Karpas-422 (cell line): ENCODE measurements around the gene SMG6. TPM values are rescaled to one million over a fixed set of nuclear protein-coding genes. Genes with fewer than 3 reads are reported as not detected.
"Not testable (repeated sequence)": the region's sequence is repeated elsewhere in the genome, so short reads cannot be mapped to it uniquely, and the experiment has no call there.

Source experiments
- DNase-seq: peaks from one replicate; pipeline ENCODE4 v3.0.0-alpha.2; 2015
- H2AFZ ChIP-seq: fragments of 200-600 bp; sonication (generic); 2 replicates; pipeline ENCODE4 v1.6.1; 2014; ENCODE audit warnings: antibody characterized with exemption, low read length, mixed read lengths
- H3K27ac ChIP-seq: fragments of 200-600 bp; sonication (generic); 2 replicates; pipeline ENCODE4 v1.5.1; 2014; ENCODE audit warnings: mild to moderate bottlenecking, low read length, moderate library complexity
- H3K27me3 ChIP-seq: fragments of 200-600 bp; sonication (generic); 2 replicates; pipeline ENCODE4 v1.6.1; 2014; ENCODE audit warnings: low read length, mixed read lengths
- H3K36me3 ChIP-seq: fragments of 200-600 bp; sonication (generic); 2 replicates; pipeline ENCODE4 v1.6.1; 2014; ENCODE audit warnings: low read length, mixed read lengths; ENCODE audit not compliant: insufficient read depth
- H3K4me1 ChIP-seq: fragments of 200-600 bp; sonication (generic); 2 replicates; pipeline ENCODE4 v1.6.1; 2014; ENCODE audit warnings: mild to moderate bottlenecking, low read length, mixed read lengths
- H3K4me2 ChIP-seq: fragments of 200-600 bp; sonication (generic); 2 replicates; pipeline ENCODE4 v1.6.1; 2014; ENCODE audit warnings: low read length, low read depth, mild to moderate bottlenecking; ENCODE audit not compliant: poor library complexity, severe bottlenecking
- H3K4me3 ChIP-seq: fragments of 200-600 bp; sonication (generic); 2 replicates; pipeline ENCODE4 v1.5.1; 2014; ENCODE audit warnings: mild to moderate bottlenecking, antibody characterized with exemption, low read length, mixed read lengths
- H3K79me2 ChIP-seq: fragments of 200-600 bp; sonication (generic); 2 replicates; pipeline ENCODE4 v1.6.1; 2014; ENCODE audit warnings: mild to moderate bottlenecking, low read length, mixed read lengths
- H3K9ac ChIP-seq: fragments of 200-600 bp; sonication (generic); 2 replicates; pipeline ENCODE4 v1.6.0; 2014; ENCODE audit warnings: low read length
- H3K9me2 ChIP-seq: fragments of 200-600 bp; sonication (generic), shearing (Covaris generic); replicated peaks from 2 replicates; pipeline ENCODE4 v1.6.0; 2014; ENCODE audit warnings: mild to moderate bottlenecking, low read length, moderate library complexity; ENCODE audit not compliant: insufficient read depth
- H3K9me3 ChIP-seq: fragments of 300-700, 200-600 bp; sonication (generic); 2 replicates; pipeline ENCODE4 v1.6.1; 2014; ENCODE audit warnings: low read length, mixed read lengths
- H4K20me1 ChIP-seq: fragments of 200-600 bp; sonication (generic); 2 replicates; pipeline ENCODE4 v1.6.1; 2014; ENCODE audit warnings: mild to moderate bottlenecking, antibody characterized with exemption, low read length, low read depth; ENCODE audit not compliant: insufficient read depth
- total RNA-seq: library from RNA; depleted of rRNA; stranded (reverse); fragments of >200 nt; shearing (Covaris generic); gene quantifications from 2 replicates; pipeline ENCODE4 v1.2.3, GENCODE V29; 2014; ENCODE audit warnings: low replicate concordance

Gene SMG6
- total RNA-seq, 1 experiment from 2014 or later: 10.2 TPM

- Histone ChIP-seq H3K9ac (no peak overlapping the region), H2AFZ (no peak overlapping the region), H3K27ac (no peak overlapping the region), H3K4me1 (no peaks in the 10 kb centered on the region), H3K4me2 (no peak overlapping the region), H3K9me2 (no peaks in the 10 kb centered on the region), H3K9me3 (no peaks in the 10 kb centered on the region), H3K36me3 (no peaks in the 10 kb centered on the region), H4K20me1 (no peaks in the 10 kb centered on the region), H3K79me2 (no peaks in the 10 kb centered on the region), H3K27me3 (no peaks in the 10 kb centered on the region), H3K4me3 (no peak overlapping the region)
- DNase-seq: no peak
These were observed 152.8 kb downstream of the SMG6 start for GRCh38 chr17:2150806-2151205.

- Histone ChIP-seq H3K27me3 (no peaks in the 10 kb centered on the region), H3K79me2 (no peaks in the 10 kb centered on the region)
These were observed 153.7 kb downstream of the SMG6 start for GRCh38 chr17:2149934-2150333.

GRCh38 chr17:2146132-2146871 lies 157.3 kb downstream of the SMG6 start:
- Histone ChIP-seq H3K9ac (no peak overlapping the region), H3K27ac (no peak overlapping the region)

More at GRCh38 chr17:2149934-2150333, 153.7 kb downstream of the SMG6 start:
- H2AFZ ChIP-seq: no peak overlapping the region
- H3K9me2 ChIP-seq: no peaks in the 10 kb centered on the region
- H3K9me3 ChIP-seq: no peaks in the 10 kb centered on the region
- no peak for DNase-seq
- no peak overlapping the region for H3K4me3 ChIP-seq
- H3K36me3 ChIP-seq: no peaks in the 10 kb centered on the region
- no peaks in the 10 kb centered on the region for H4K20me1 ChIP-seq
- H3K4me1 ChIP-seq: no peaks in the 10 kb centered on the region
- H3K9ac ChIP-seq: no peak overlapping the region
- no peak overlapping the region for H3K27ac ChIP-seq
- no peak overlapping the region for H3K4me2 ChIP-seq

GRCh38 chr17:2144701-2145100 lies 158.9 kb downstream of the SMG6 start:
- H3K4me2 ChIP-seq: no peak overlapping the region
- no peaks in the 10 kb centered on the region for H3K9me3 ChIP-seq
- no peak overlapping the region for H3K9ac ChIP-seq
- no peaks in the 10 kb centered on the region for H3K27me3 ChIP-seq
- H3K79me2 ChIP-seq: no peaks in the 10 kb centered on the region
- H2AFZ ChIP-seq: no peak overlapping the region
- no peaks in the 10 kb centered on the region for H3K9me2 ChIP-seq
- H4K20me1 ChIP-seq: no peaks in the 10 kb centered on the region
- no peak overlapping the region for H3K4me3 ChIP-seq
- no peaks in the 10 kb centered on the region for H3K36me3 ChIP-seq
- no peaks in the 10 kb centered on the region for H3K4me1 ChIP-seq
- no peak for DNase-seq
- H3K27ac ChIP-seq: no peak overlapping the region

More at GRCh38 chr17:2146132-2146871, 157.3 kb downstream of the SMG6 start:
- Histone ChIP-seq H3K4me2 (no peak overlapping the region), H4K20me1 (no peaks in the 10 kb centered on the region), H3K9me3 (no peaks in the 10 kb centered on the region), H3K36me3 (no peaks in the 10 kb centered on the region), H3K79me2 (no peaks in the 10 kb centered on the region), H3K4me1 (no peaks in the 10 kb centered on the region), H3K9me2 (no peaks in the 10 kb centered on the region), H3K27me3 (no peaks in the 10 kb centered on the region), H3K4me3 (no peak overlapping the region), H2AFZ (no peak overlapping the region)
- DNase-seq: no peak

- peaks cover 12% of the 10 kb centered on the region for H3K4me1 ChIP-seq
- no peak for DNase-seq
- no peaks in the 10 kb centered on the region for H3K9me3 ChIP-seq
- no peak overlapping the region for H3K9ac ChIP-seq
- H3K4me3 ChIP-seq: no peak overlapping the region
- H4K20me1 ChIP-seq: no peaks in the 10 kb centered on the region
- no peaks in the 10 kb centered on the region for H3K36me3 ChIP-seq
- no peaks in the 10 kb centered on the region for H3K9me2 ChIP-seq
- H3K27ac ChIP-seq: no peak overlapping the region
- H3K27me3 ChIP-seq: no peaks in the 10 kb centered on the region
- H2AFZ ChIP-seq: no peak overlapping the region
- H3K79me2 ChIP-seq: no peaks in the 10 kb centered on the region
- H3K4me2 ChIP-seq: no peak overlapping the region
These were observed 160.3 kb downstream of the SMG6 start for GRCh38 chr17:2143332-2143731.

GRCh38 chr17:2142682-2143081 lies 160.9 kb downstream of the SMG6 start:
- H3K9me3 ChIP-seq, H3K36me3 ChIP-seq, H3K27me3 ChIP-seq, H3K4me2 ChIP-seq, H3K27ac ChIP-seq, H3K4me3 ChIP-seq, H3K9me2 ChIP-seq, DNase-seq, H4K20me1 ChIP-seq, H3K79me2 ChIP-seq, H3K9ac ChIP-seq, H2AFZ ChIP-seq: not testable (repeated sequence)
- peaks cover 18% of the 10 kb centered on the region for H3K4me1 ChIP-seq

- Histone ChIP-seq H3K4me2 (no peak overlapping the region), H3K36me3 (no peaks in the 10 kb centered on the region), H3K4me3 (no peak overlapping the region), H3K9me3 (no peaks in the 10 kb centered on the region), H2AFZ (no peak overlapping the region), H3K9ac (no peak overlapping the region), H3K27me3 (no peaks in the 10 kb centered on the region), H3K9me2 (no peaks in the 10 kb centered on the region), H3K4me1 (peaks cover 32% of the 10 kb centered on the region), H4K20me1 (no peaks in the 10 kb centered on the region), H3K27ac (no peak overlapping the region), H3K79me2 (peaks cover 4% of the 10 kb centered on the region; the same call in 1 of the 2 replicates)
- no peak for DNase-seq
These were observed 162.9 kb downstream of the SMG6 start for GRCh38 chr17:2140683-2141082.

- no peak overlapping the region for H3K4me3 ChIP-seq
- H3K79me2 ChIP-seq: peaks cover 4% of the 10 kb centered on the region; the same call in 1 of the 2 replicates
- H3K36me3 ChIP-seq: no peaks in the 10 kb centered on the region
- H2AFZ ChIP-seq: no peak overlapping the region
- H3K9ac ChIP-seq: peak overlapping the region; percentile 21; the same call in 1 of the 2 replicates
- H3K4me1 ChIP-seq: peaks cover 32% of the 10 kb centered on the region
- DNase-seq: no peak
- H3K9me2 ChIP-seq: no peaks in the 10 kb centered on the region
- no peaks in the 10 kb centered on the region for H3K27me3 ChIP-seq
- no peaks in the 10 kb centered on the region for H4K20me1 ChIP-seq
- no peaks in the 10 kb centered on the region for H3K9me3 ChIP-seq
- H3K27ac ChIP-seq: peak overlapping the region; percentile 64
- H3K4me2 ChIP-seq: peak overlapping the region; percentile 53
These were observed 164.8 kb downstream of the SMG6 start for GRCh38 chr17:2138761-2139160.
